AG04449 (cell line): Measurements from ENCODE around the gene HOXD3.

ENCODE experiments used
- CTCF ChIA-PET: fragments of 350-600 bp; formaldehyde crosslinking; extraction: SDS; loops from one replicate; lab custom pipeline; 2021; ENCODE audit warnings: antibody characterized with exemption; lab: Yijun Ruan, JAX
- POLR2A ChIA-PET: fragments of 400-600, 350-600 bp; formaldehyde crosslinking; extraction: SDS; loops from one replicate; lab custom pipeline; 2020; ENCODE audit warnings: antibody characterized with exemption, inconsistent platforms; lab: Yijun Ruan, JAX
- DNase-seq: peaks from one replicate; pipeline ENCODE4 v3.0.0-alpha.2; 2010; ENCODE audit warnings: low read depth, low spot score
- H3K4me3 ChIP-seq: 2 replicates; pipeline ENCODE4 v1.5.1; 2011; ENCODE audit warnings: low read depth, mild to moderate bottlenecking, control low read depth, low read length
- TF ChIP-seq, protein P1 (sequence below): IDR thresholded peaks from one replicate; pipeline ENCODE4 v1.5.1; 2011; ENCODE audit warnings: mild to moderate bottlenecking, moderate library complexity, low read length, control low read depth, inconsistent platforms; ENCODE audit not compliant: insufficient read depth; ENCODE audit errors: missing control alignments

HOXD3 gene

GRCh38 chr2:176132205-176133171, 24.6 kb upstream of the HOXD3 start:
- ChIA-PET CTCF (interaction anchor here (0.9 to 30.2 kb wide), 11 partner anchors 7 to 1017 kb away, joined by 3 to 1421 read pairs (median 10); no protein-coding TSS in a partner anchor), POLR2A (interaction anchor here (0.6 to 1.1 kb wide), 3 partner anchors 8 to 1010 kb away, joined by 3 read pairs; no protein-coding TSS in a partner anchor)
- TF ChIP-seq, protein P1, sequence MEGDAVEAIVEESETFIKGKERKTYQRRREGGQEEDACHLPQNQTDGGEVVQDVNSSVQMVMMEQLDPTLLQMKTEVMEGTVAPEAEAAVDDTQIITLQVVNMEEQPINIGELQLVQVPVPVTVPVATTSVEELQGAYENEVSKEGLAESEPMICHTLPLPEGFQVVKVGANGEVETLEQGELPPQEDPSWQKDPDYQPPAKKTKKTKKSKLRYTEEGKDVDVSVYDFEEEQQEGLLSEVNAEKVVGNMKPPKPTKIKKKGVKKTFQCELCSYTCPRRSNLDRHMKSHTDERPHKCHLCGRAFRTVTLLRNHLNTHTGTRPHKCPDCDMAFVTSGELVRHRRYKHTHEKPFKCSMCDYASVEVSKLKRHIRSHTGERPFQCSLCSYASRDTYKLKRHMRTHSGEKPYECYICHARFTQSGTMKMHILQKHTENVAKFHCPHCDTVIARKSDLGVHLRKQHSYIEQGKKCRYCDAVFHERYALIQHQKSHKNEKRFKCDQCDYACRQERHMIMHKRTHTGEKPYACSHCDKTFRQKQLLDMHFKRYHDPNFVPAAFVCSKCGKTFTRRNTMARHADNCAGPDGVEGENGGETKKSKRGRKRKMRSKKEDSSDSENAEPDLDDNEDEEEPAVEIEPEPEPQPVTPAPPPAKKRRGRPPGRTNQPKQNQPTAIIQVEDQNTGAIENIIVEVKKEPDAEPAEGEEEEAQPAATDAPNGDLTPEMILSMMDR = no peak
- H3K4me3 ChIP-seq = peak overlapping the region; percentile 50
- no peak for DNase-seq

DNA sequence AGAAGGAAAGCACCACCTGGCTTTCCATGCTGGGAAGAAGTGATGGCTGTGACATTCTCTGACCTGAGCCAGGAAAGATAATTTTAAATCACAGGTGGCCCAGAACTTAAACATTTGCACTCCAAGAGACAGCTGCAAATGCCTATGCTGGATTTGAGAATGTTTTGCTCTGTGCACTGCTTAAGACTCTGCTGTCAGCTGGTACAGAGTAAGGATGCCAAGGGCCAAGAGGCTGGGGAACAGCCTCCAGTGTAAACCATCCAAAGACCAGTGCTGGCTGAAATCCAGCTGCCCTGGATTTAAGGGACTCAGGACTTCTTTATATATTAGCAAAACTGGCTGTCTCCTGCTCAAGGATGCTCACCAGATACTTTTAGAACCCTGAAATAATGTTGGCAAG, 23.7 kb upstream of the HOXD3 start:
- H3K4me3 ChIP-seq = no peak overlapping the region
- TF ChIP-seq, protein P1 = no peak
- ChIA-PET POLR2A (interaction anchor here (0.7 kb wide), 1 partner anchor 1009 kb away, joined by 3 read pairs; no protein-coding TSS in a partner anchor), CTCF (interaction anchor here (2.3 to 30.2 kb wide), 5 partner anchors 321 to 1016 kb away, joined by 9 to 1421 read pairs (median 42); no protein-coding TSS in a partner anchor)
- DNase-seq = no peak

GRCh38 chr2:176134035-176134434, 23.1 kb upstream of the HOXD3 start:
- CTCF ChIA-PET = interaction anchor here (2.3 to 30.2 kb wide), 4 partner anchors 320 to 1015 kb away, joined by 10 to 1421 read pairs (median 72); no protein-coding TSS in a partner anchor
- TF ChIP-seq, protein P1 = no peak
- DNase-seq = no peak
- H3K4me3 ChIP-seq = no peak overlapping the region
- POLR2A ChIA-PET = no interaction called here

DNA sequence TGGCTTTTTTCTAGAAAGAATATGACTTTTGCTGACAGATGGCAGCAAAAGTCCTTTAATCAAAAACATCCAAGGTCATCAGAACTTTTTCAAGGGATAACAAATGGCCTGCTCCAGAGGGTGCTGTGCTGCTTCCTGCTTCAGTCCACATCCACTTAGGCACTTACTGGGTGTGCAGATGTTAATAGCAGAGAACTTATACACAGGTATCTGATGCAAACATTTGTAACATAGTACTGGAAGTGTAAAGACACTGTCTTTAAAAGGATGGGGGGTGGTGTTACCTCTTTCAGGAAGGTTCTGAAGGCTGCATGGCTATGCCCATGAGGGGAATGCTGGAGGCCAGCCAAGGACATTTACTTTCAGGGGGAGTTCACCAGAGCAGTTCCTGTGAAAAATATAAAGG, 22.1 kb upstream of the HOXD3 start:
- ChIA-PET POLR2A (no interaction called here), CTCF (interaction anchor here (5.3 to 30.2 kb wide), 5 partner anchors 6 to 508 kb away, joined by 42 to 1421 read pairs (median 124); partner anchors contain the start of gene HOXD8)
- TF ChIP-seq, protein P1 = peak; percentile 15
- no peak overlapping the region for H3K4me3 ChIP-seq
- no peak for DNase-seq

DNA sequence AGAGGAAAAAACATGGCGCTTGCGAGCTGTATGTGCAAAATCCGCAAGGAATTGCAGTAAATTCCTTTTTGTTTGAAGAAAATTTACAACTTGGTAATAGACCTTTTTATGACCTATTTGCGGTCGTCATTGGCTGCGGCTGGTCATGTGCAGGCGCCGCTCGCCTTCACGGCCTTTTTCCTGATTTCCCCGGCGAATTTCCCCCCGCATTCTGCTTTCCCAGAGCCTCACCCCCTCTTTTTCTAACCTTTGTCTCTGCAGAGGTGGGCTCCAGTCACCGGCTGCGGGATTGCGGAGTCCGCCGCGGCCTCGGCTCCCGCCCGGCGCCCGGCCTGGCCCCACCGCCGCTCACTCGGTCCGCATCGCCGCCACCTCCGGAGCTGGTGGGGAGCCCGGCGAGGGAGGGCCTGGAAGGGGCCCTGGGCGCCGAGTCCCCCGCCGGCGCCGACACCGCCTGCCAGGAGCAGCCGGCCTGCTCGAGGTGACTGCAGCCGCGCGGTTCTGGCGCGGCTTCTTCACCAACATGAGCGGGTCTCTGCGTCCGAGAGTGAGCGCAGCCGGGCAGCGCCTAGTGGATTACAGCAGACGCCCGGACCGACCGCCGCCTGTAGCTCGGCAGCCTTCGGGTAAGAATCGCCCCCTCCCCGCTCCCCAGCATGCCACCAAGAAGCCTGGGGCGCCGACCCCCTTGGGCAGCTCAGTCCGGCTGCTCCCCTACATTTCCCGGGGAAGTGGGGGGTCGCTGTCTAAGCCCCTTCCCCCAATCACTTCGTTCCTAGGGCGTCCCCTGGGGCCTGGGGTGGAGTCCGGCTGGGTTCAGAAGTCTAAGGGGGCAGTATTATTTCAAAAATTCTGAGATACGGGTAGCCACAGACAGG, 20.5 kb upstream of the HOXD3 start:
- CTCF ChIA-PET = interaction anchor here (7.4 to 30.2 kb wide), 5 partner anchors 8 to 506 kb away, joined by 119 to 1421 read pairs (median 190); partner anchors contain the start of genes HOXD3, HOXD4 and HOXD8

More for the DNA sequence above, 20.5 kb upstream of the HOXD3 start:
- POLR2A ChIA-PET = interaction anchor here (0.8 to 2.6 kb wide), 8 partner anchors 9 to 518 kb away, joined by 3 to 9 read pairs (median 5); no protein-coding TSS in a partner anchor
- no peak for DNase-seq
- peak overlapping the region; percentile 78 for H3K4me3 ChIP-seq
- TF ChIP-seq, protein P1 = no peak
